CD14-positive monocyte (primary cell): ENCODE results near the gene BRF1. TPM values are rescaled to one million over a fixed set of nuclear protein-coding genes. Genes with fewer than 3 reads are reported as not detected.
A peak's percentile ranks its signal among the peaks of the same experiment; 100 is the strongest.

Experiments
- DNase-seq, 3 donors: peaks; one replicate each; pipeline ENCODE4 v3.0.0-alpha.2; 2011 to 2022
- H2AFZ ChIP-seq: 2 replicates; pipeline ENCODE4 v1.6.0; 2012; ENCODE audit warnings: mild to moderate bottlenecking, low read depth, low read length, inconsistent platforms; ENCODE audit not compliant: insufficient read depth, poor library complexity, severe bottlenecking
- H3K27ac ChIP-seq, 2 donors: 1 replicate in 1 of 2; 2 replicates in 1 of 2; pipeline ENCODE4 v1.5.1; 2012 to 2013; ENCODE audit warnings: low read length in 2 of 2, control low read depth in 1 of 2, inconsistent platforms in 1 of 2, low read depth in 1 of 2, mild to moderate bottlenecking in 1 of 2
- H3K27me3 ChIP-seq, 2 donors: one replicate each; pipeline versions ENCODE4 v1.6.0 to v1.6.1; 2011 to 2013; ENCODE audit warnings: low read length in 2 of 2; ENCODE audit not compliant: control insufficient read depth in 2 of 2, insufficient read depth in 2 of 2
- H3K36me3 ChIP-seq, 2 donors: replicated peaks in 1 of 2; 1 replicate in 1 of 2; 2 replicates in 1 of 2; pipeline versions ENCODE4 v1.5.1 to v1.6.1; 2012 to 2013; ENCODE audit warnings: low read length in 2 of 2, control low read depth in 1 of 2, inconsistent platforms in 1 of 2, mild to moderate bottlenecking in 1 of 2; ENCODE audit not compliant: insufficient read depth in 2 of 2, control insufficient read depth in 1 of 2
- H3K4me1 ChIP-seq, 2 donors: 1 replicate in 1 of 2; 2 replicates in 1 of 2; pipeline versions ENCODE4 v1.5.1 to v1.6.1; 2012 to 2013; ENCODE audit warnings: low read length in 2 of 2, control low read depth in 1 of 2, inconsistent platforms in 1 of 2, mild to moderate bottlenecking in 1 of 2, moderate library complexity in 1 of 2; ENCODE audit not compliant: insufficient read depth in 2 of 2, control insufficient read depth in 1 of 2
- H3K4me2 ChIP-seq: replicated peaks from 2 replicates; pipeline ENCODE3; 2012; ENCODE audit warnings: low read length, moderate library complexity, mild to moderate bottlenecking; ENCODE audit not compliant: poor library complexity, severe bottlenecking; ENCODE audit errors: extremely low read depth
- H3K4me3 ChIP-seq, 3 experiments: fragments of 200-600 bp in 1 of 3; sonication (generic) in 1 of 3; replicated peaks in 1 of 3; 1 replicate in 2 of 3; 2 replicates in 1 of 3; pipeline ENCODE4 v1.5.1; 2011 to 2013; ENCODE audit warnings: low read length in 3 of 3, mild to moderate bottlenecking in 3 of 3, control low read depth in 2 of 3, low read depth in 2 of 3, inconsistent platforms in 1 of 3, moderate library complexity in 1 of 3
- H3K79me2 ChIP-seq: 2 replicates; pipeline ENCODE4 v1.6.0; 2012; ENCODE audit warnings: mild to moderate bottlenecking, control low read depth, inconsistent platforms, low read length, moderate library complexity; ENCODE audit not compliant: insufficient read depth
- H3K9ac ChIP-seq: 2 replicates; pipeline ENCODE4 v1.6.0; 2017; ENCODE audit warnings: low read length, mild to moderate bottlenecking; ENCODE audit not compliant: insufficient read depth, poor library complexity, severe bottlenecking
- H3K9me3 ChIP-seq, 2 donors: replicated peaks in 1 of 2; 1 replicate in 1 of 2; 2 replicates in 1 of 2; pipeline versions ENCODE4 v1.5.1 to v1.6.1; 2012 to 2013; ENCODE audit warnings: low read length in 2 of 2, control low read depth in 1 of 2; ENCODE audit not compliant: control insufficient read depth in 1 of 2, insufficient read depth in 1 of 2
- H4K20me1 ChIP-seq: 2 replicates; pipeline ENCODE4 v1.6.0; 2012; ENCODE audit warnings: mild to moderate bottlenecking, low read length, control low read depth, moderate library complexity; ENCODE audit not compliant: insufficient read depth
- H3K27ac Mint-ChIP-seq, 7 donors: one replicate each; pipeline ENCODE4 v1.8.0; 2020; ENCODE audit warnings: mild to moderate bottlenecking in 7 of 7, mixed read lengths in 7 of 7, moderate library complexity in 6 of 7, inconsistent platforms in 2 of 7
- H3K27me3 Mint-ChIP-seq, 3 donors: one replicate each; pipeline ENCODE4 v1.8.0; 2021 to 2022; ENCODE audit warnings: low read depth in 3 of 3, mild to moderate bottlenecking in 3 of 3, mixed read lengths in 3 of 3, moderate library complexity in 3 of 3, inconsistent platforms in 1 of 3
- H3K36me3 Mint-ChIP-seq, 2 donors: one replicate each; pipeline ENCODE4 v1.8.0; 2020; ENCODE audit warnings: mixed read lengths in 2 of 2, inconsistent platforms in 1 of 2, mild to moderate bottlenecking in 1 of 2
- H3K4me1 Mint-ChIP-seq: one replicate; pipeline ENCODE4 v1.8.0; 2020; ENCODE audit warnings: mild to moderate bottlenecking, mixed read lengths
- H3K4me3 Mint-ChIP-seq, 2 donors: one replicate each; pipeline ENCODE4 v1.8.0; 2020; ENCODE audit warnings: mild to moderate bottlenecking in 2 of 2, mixed read lengths in 2 of 2, moderate library complexity in 1 of 2
- H3K9me3 Mint-ChIP-seq, 7 donors: one replicate each; pipeline ENCODE4 v1.8.0; 2020 to 2022; ENCODE audit warnings: mixed read lengths in 7 of 7, mild to moderate bottlenecking in 6 of 7, moderate library complexity in 6 of 7, inconsistent platforms in 2 of 7
- WGBS: methylation state at CpG from one replicate; pipeline ENCODE4 v1.1.5; 2013; ENCODE audit warnings: missing lambda C conversion rate; ENCODE audit not compliant: insufficient coverage; 5-methylcytosine and 5-hydroxymethylcytosine counted together
- intact Hi-C, 2 donors: fragments of 100-400 bp; cut with micrococcal nuclease; formaldehyde crosslinking; loops; one replicate each; pipeline versions ENCODE4 v1.15.0 to v1.15.1; 2023
- polyA plus RNA-seq, 3 donors: library from polyadenylated mRNA; depleted of rRNA in 1 of 3; unstranded in 2 of 3; stranded (reverse) in 1 of 3; fragments of 300-500 nt in 2 of 3; fragments of >200 nt in 1 of 3; fragmentation: Illumina TruSeq in 2 of 3; gene quantifications; 1 replicate in 2 of 3; 2 replicates in 1 of 3; pipeline ENCODE4 v1.2.3, GENCODE V29; 2012 to 2021
- TF ChIP-seq, protein P1 (sequence below): fragments of 200-600 bp; IDR thresholded peaks from one replicate; pipeline ENCODE4 v1.8.0; 2022; ENCODE audit warnings: antibody characterized with exemption, mild to moderate bottlenecking

BRF1 gene
- polyA plus RNA-seq, 3 donors: 2.3 to 20.5 (median 2.5) TPM

DNA sequence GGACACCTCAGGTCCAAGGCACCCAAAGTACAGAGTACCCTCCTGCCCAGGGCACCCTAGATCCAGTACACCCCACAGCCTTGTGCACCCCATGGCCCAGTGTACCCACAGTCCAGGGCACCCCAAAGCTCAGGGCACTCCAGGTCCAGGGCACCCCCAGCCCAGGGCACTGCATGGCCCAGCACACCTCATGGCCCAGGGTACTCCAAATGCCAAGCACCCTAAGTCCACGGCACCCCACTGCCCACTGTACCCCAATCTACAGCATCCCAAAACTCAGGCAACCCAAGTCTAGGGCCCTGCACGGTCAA lies 138.2 kb downstream of the BRF1 start:
- H3K4me3 ChIP-seq: no peak overlapping the region
- intact Hi-C loops: no loop called here
- no peaks in the 10 kb centered on the region for H3K4me1 Mint-ChIP-seq
- no peak for DNase-seq
- no peak overlapping the region for H2AFZ ChIP-seq
- no peak overlapping the region for H3K9ac ChIP-seq
- no peaks in the 10 kb centered on the region for H3K36me3 ChIP-seq
- 84% methylated on average over 2 of the region's 2 CpGs for WGBS
- peaks cover 2 to 12% of the 10 kb centered on the region in 2 donors for H3K27me3 ChIP-seq
- H3K9me3 Mint-ChIP-seq: peaks cover 0 to 6% (median 0%) of the 10 kb centered on the region in 7 donors
- no peak overlapping the region for H3K27ac ChIP-seq
- no peaks in the 10 kb centered on the region for H3K9me3 ChIP-seq
- peaks cover 0 to 2% of the 10 kb centered on the region in 2 donors for H3K4me1 ChIP-seq
- no peaks in the 10 kb centered on the region for H3K36me3 Mint-ChIP-seq
- H3K27ac Mint-ChIP-seq: no peak overlapping the region
- H3K27me3 Mint-ChIP-seq: peaks cover 17 to 30% (median 22%) of the 10 kb centered on the region in 3 donors
- no peaks in the 10 kb centered on the region for H4K20me1 ChIP-seq
- no peak overlapping the region for H3K4me2 ChIP-seq
- H3K4me3 Mint-ChIP-seq: no peak overlapping the region
- TF ChIP-seq, protein P1, sequence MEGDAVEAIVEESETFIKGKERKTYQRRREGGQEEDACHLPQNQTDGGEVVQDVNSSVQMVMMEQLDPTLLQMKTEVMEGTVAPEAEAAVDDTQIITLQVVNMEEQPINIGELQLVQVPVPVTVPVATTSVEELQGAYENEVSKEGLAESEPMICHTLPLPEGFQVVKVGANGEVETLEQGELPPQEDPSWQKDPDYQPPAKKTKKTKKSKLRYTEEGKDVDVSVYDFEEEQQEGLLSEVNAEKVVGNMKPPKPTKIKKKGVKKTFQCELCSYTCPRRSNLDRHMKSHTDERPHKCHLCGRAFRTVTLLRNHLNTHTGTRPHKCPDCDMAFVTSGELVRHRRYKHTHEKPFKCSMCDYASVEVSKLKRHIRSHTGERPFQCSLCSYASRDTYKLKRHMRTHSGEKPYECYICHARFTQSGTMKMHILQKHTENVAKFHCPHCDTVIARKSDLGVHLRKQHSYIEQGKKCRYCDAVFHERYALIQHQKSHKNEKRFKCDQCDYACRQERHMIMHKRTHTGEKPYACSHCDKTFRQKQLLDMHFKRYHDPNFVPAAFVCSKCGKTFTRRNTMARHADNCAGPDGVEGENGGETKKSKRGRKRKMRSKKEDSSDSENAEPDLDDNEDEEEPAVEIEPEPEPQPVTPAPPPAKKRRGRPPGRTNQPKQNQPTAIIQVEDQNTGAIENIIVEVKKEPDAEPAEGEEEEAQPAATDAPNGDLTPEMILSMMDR: no peak
- H3K79me2 ChIP-seq: no peaks in the 10 kb centered on the region

DNA sequence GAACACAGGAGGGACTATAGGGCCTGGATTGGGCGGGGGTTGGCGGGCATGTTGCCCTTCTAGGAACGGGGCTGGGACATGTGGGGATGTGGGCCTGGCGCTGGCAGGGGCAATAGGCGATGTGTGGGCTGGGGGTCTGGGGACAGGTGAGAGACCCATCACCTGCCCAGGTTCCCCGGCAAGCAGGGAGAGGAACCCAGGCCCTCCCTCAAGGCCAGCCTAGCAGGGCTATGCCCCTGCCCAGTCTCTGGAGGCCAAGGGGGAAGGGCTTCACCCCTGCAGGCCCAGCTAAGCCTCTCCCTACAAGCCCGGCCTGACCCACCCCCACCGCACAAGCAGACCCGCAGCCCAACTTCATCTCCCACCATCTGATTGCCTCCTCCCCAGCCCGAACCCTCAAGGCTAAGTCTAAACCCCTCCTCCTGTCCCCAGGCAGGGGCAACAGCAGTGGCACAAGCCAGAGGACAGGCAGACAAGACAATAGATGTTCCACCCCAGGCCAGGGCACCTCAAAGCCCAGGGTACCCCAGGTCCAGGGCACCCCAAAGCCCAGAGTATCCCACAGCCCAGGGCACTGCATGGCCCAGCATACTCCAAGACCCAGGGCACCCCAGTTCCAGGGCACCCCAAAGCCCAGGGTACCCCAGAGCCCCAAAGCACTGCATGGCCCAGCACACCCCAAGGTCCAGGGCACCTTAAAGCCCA lies 138.7 kb downstream of the BRF1 start:
- no peaks in the 10 kb centered on the region for H3K36me3 ChIP-seq
- Mint-ChIP-seq H3K27ac (no peak overlapping the region), H3K27me3 (peaks cover 18 to 26% (median 22%) of the 10 kb centered on the region in 3 donors), H3K36me3 (no peaks in the 10 kb centered on the region), H3K4me3 (no peak overlapping the region), H3K4me1 (no peaks in the 10 kb centered on the region), H3K9me3 (peaks cover 0 to 6% (median 0%) of the 10 kb centered on the region in 7 donors)
- no peaks in the 10 kb centered on the region for H3K79me2 ChIP-seq
- peaks cover 2 to 11% of the 10 kb centered on the region in 2 donors for H3K27me3 ChIP-seq
- no peaks in the 10 kb centered on the region for H3K9me3 ChIP-seq
- H3K4me2 ChIP-seq: no peak overlapping the region
- H3K27ac ChIP-seq: no peak overlapping the region
- H3K9ac ChIP-seq: no peak overlapping the region
- peak in 1 of 3 donors; percentile 38 for DNase-seq
- TF ChIP-seq, protein P1: no peak
- H4K20me1 ChIP-seq: no peaks in the 10 kb centered on the region
- no peak overlapping the region for H2AFZ ChIP-seq
- intact Hi-C loops: no loop called here
- WGBS: 83% methylated on average over 7 of the region's 10 CpGs
- H3K4me1 ChIP-seq: no peaks in the 10 kb centered on the region
- no peak overlapping the region for H3K4me3 ChIP-seq
